Epithelial cell of proximal tubule (primary cell): ENCODE measurements around the gene MBTPS1. TPM values are rescaled to one million over a fixed set of nuclear protein-coding genes. Genes with fewer than 3 reads are reported as not detected.

Experiments used
- DNase-seq: peaks from one replicate; pipeline ENCODE4 v3.0.0-alpha.2; 2011; ENCODE audit warnings: low read depth
- H3K4me3 ChIP-seq: 2 replicates; pipeline ENCODE4 v1.5.1; 2011; ENCODE audit warnings: low read depth, mild to moderate bottlenecking, low read length
- total RNA-seq: library from RNA; depleted of rRNA; stranded (reverse); fragments of >200 nt; gene quantifications from 2 replicates; pipeline ENCODE4 v1.2.3, GENCODE V29; 2015
- TF ChIP-seq, protein P1 (sequence below): conservative IDR thresholded peaks from 2 replicates; pipeline ENCODE4 v1.5.1; 2012; ENCODE audit warnings: low read depth, mild to moderate bottlenecking, low read length

The MBTPS1 gene
- total RNA-seq, 1 donor from 2014 or later, result 76.3 TPM

DNA sequence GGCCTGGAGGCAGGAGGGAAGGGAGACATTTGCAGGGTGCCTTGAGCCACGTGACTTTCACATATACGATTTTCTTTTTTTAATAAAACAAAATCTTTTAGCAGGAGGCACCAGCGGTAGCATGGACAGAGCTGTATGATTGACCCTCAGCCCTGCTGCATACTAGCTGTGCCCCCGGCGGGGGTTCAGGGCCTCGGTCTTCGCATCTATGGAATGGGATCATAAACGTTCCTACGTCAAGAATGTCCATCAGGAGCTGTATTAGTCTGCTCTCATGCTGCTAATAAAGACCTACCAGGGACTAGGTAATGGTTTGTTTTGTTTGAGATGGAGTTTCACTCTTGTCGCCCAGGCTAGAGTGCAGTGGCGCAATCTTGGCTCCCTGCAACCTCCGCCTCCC, 101.3 kb downstream of the MBTPS1 start:
- TF ChIP-seq, protein P1, sequence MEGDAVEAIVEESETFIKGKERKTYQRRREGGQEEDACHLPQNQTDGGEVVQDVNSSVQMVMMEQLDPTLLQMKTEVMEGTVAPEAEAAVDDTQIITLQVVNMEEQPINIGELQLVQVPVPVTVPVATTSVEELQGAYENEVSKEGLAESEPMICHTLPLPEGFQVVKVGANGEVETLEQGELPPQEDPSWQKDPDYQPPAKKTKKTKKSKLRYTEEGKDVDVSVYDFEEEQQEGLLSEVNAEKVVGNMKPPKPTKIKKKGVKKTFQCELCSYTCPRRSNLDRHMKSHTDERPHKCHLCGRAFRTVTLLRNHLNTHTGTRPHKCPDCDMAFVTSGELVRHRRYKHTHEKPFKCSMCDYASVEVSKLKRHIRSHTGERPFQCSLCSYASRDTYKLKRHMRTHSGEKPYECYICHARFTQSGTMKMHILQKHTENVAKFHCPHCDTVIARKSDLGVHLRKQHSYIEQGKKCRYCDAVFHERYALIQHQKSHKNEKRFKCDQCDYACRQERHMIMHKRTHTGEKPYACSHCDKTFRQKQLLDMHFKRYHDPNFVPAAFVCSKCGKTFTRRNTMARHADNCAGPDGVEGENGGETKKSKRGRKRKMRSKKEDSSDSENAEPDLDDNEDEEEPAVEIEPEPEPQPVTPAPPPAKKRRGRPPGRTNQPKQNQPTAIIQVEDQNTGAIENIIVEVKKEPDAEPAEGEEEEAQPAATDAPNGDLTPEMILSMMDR, result no peak
- DNase-seq, result no peak

DNA sequence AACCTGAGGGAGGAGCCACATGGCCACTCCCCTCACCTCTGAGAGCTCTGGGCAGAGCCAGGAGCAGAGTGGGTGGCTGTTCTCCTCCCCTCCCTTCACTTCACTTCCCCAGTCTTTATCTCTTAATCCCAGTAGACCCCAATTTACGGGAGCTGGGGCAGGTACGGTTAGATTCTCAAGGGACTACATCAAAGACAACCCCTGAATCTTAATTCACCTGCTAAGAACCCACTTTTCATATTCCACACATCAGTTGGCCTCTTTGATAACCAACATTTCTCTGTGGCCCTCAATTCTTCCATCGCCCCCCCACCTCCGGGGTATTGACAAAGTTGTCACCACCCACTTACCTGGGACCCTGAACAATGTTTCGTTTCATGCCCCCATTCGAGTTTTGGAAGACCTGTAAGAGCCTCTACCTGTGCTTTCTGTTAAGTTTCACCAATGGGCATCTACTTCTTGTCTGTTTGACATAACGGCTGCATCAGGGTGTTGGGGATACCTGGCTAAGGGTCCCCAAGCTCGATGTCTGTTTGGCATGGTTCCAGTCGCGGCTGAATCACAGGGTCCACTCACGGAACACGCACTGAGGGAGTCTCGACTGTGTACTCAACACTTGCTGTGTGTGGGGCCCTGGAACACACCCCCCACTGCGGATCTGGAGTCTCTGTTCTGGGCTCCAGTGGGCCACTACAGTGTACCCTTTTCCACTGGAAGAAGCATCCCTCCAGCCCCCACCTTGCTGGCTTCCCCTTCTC, 102.0 kb downstream of the MBTPS1 start:
- TF ChIP-seq, protein P1, result no peak
- no peak overlapping the region for H3K4me3 ChIP-seq
- no peak for DNase-seq

More for the DNA sequence above, 101.3 kb downstream of the MBTPS1 start:
- no peak overlapping the region for H3K4me3 ChIP-seq

DNA sequence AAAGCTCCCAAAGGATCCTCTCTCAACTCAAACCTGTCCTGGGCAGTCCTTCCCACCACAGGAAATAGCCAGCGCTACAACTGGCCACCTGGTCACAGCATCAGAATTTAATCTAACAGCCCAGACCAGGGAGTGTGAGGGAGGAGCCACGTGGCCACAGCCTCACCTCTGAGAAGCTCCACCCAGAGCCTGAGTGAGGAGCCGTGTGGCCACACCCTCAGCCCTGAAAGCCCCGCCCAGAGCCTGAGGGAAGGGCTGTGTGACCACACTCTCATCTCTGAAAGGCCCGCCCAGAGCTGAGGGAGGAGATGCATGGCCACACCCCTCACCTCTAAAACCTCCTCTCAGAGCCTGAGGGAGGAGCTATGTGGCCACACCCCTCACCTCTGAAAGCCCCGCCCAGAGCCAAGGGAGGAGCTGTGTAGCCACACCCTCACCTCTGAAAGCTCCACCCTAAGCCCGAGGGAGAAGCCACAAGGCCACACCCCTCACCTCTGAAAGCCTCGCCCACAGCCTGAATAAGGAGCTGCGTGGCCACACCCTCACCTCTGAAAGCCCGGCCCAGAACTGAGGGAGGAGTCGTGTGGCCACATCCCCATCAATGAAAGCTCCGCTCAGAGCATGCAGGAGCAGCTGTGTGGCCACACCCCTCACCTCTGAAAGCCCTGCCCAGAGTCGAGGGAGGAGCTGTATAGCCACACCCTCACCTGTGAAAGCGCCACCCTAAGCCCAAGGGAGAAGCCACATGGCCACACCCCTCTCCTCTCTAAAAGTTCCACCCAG, 102.8 kb downstream of the MBTPS1 start:
- DNase-seq, result peak; percentile 27
- TF ChIP-seq, protein P1, result no peak
- H3K4me3 ChIP-seq, result no peak overlapping the region

DNA sequence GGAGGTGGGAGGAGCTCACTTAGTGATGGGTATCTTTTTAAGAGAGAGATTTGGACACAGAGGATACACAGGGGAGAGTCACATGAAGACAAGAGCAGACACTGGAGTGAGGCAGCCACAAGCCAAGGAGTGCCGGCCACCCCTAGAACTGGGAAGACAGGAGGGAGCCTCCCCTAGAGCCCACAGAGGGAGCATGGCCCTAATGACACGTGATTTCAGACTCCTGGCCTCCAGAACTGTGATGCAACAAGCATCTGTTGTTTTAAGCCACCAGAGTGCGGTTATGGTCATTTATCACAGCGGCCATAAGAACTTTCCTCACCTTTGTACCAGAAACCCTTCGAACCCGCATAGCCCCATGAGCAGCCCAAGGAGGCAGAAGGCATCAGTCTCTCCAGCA, 107.5 kb downstream of the MBTPS1 start:
- no peak overlapping the region for H3K4me3 ChIP-seq
- TF ChIP-seq, protein P1, result no peak
- no peak for DNase-seq

DNA sequence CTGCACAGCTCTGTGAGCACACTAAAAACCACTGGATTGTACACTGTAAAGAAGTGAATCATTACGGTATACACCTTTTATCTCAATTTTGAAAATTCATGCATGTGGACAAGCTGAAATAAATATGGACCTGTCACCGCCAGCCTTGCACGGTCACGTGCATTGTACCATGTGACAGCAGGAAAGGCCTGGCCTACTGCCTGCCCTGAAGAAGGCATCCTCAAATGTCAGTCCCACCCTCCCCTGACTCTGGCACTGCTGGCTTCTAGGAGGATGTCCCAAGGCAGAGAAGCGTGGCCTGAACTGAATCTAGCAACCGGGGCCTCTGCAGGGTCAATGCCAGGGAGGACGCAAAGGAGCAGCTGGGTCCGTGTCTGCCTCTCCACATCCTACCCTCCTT, 108.8 kb downstream of the MBTPS1 start:
- TF ChIP-seq, protein P1, result no peak
- no peak for DNase-seq
- no peak overlapping the region for H3K4me3 ChIP-seq

DNA sequence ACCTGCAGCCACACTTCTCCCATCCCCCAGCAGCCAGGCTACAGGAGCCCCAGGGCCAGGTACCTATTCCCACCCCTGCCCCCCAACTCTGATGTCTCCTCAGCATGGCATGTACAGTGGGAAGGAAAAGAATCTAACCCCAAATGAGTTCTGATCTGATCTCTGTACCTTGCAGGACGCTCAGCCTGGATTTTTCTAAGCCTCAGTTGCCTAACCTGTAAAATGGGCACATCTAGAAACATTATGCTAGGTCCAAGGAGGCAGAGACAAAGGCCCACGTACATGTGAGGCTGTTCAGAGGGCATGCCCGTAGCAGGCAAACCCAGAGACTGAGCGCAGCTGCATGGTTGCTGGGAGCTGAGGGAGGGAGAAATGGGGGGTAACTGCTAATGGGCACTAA, 109.2 kb downstream of the MBTPS1 start:
- TF ChIP-seq, protein P1, result no peak
- H3K4me3 ChIP-seq, result no peak overlapping the region
- DNase-seq, result no peak
